LHCN-M2 (cell line): ENCODE data around the gene CUBN. TPM values are rescaled to one million over a fixed set of nuclear protein-coding genes. Genes with fewer than 3 reads are reported as not detected.

Experiments used
- DNase-seq: peaks from one replicate; pipeline ENCODE4 v3.0.0-alpha.2; 2012; ENCODE audit warnings: low read depth
- polyA plus RNA-seq: library from polyadenylated mRNA; unstranded; fragments of >200 nt; gene quantifications from one replicate; pipeline ENCODE4 v1.2.1, GENCODE V29; 2012; ENCODE audit warnings: missing spikeins
- total RNA-seq: library from RNA; depleted of rRNA; stranded (reverse); fragments of >200 nt; gene quantifications from 2 replicates; pipeline ENCODE4 v1.2.3, GENCODE V29; 2014; rRNA removed

CUBN gene
- 0.32 and 0.69 TPM in 2 replicates for total RNA-seq
- polyA plus RNA-seq, result 0.06 TPM

GRCh38 chr10:17129741-17130140 is at the start of gene CUBN:
TSS of gene CUBN (minus strand) at chr10:17129811. CDS start at chr10:17129765, 46 bp downstream.
- no peak for DNase-seq

GRCh38 chr10:17179002-17179401 is 49.4 kb upstream of the CUBN start:
- DNase-seq, result peak; percentile 15

- no peak for DNase-seq
These were observed 48.4 kb upstream of the CUBN start for GRCh38 chr10:17178006-17178405.

- DNase-seq, result no peak
These were observed 47.4 kb upstream of the CUBN start for GRCh38 chr10:17177014-17177413.

GRCh38 chr10:17176091-17176490 is 46.5 kb upstream of the CUBN start:
- DNase-seq, result no peak

GRCh38 chr10:17175551-17175950 is 45.9 kb upstream of the CUBN start:
- peak; percentile 72 for DNase-seq

- no peak for DNase-seq
These were observed 45.0 kb upstream of the CUBN start for GRCh38 chr10:17174626-17175025.

GRCh38 chr10:17171141-17171641 is 41.6 kb upstream of the CUBN start:
- peak; percentile 28 for DNase-seq

- no peak for DNase-seq
These were observed 40.2 kb upstream of the CUBN start for GRCh38 chr10:17169803-17170202.

- DNase-seq, result no peak
These were observed 37.1 kb upstream of the CUBN start for GRCh38 chr10:17166699-17167098.

- no peak for DNase-seq
These were observed 33.2 kb upstream of the CUBN start for GRCh38 chr10:17162828-17163227.

GRCh38 chr10:17161775-17162174 is 32.2 kb upstream of the CUBN start:
- DNase-seq, result no peak

- no peak for DNase-seq
These were observed 27.4 kb upstream of the CUBN start for GRCh38 chr10:17157024-17157423.

- no peak for DNase-seq
These were observed 26.2 kb upstream of the CUBN start for GRCh38 chr10:17155826-17156225.

GRCh38 chr10:17154116-17154515 is 24.5 kb upstream of the CUBN start:
- DNase-seq, result no peak

- DNase-seq, result no peak
These were observed 23.7 kb upstream of the CUBN start for GRCh38 chr10:17153321-17153720.

- DNase-seq, result no peak
These were observed 22.1 kb upstream of the CUBN start for GRCh38 chr10:17151716-17152115.

- DNase-seq, result no peak
These were observed 18.4 kb upstream of the CUBN start for GRCh38 chr10:17147884-17148489.

- DNase-seq, result no peak
These were observed 17.3 kb upstream of the CUBN start for GRCh38 chr10:17146892-17147291.

- no peak for DNase-seq
These were observed 15.6 kb upstream of the CUBN start for GRCh38 chr10:17145239-17145638.

- peak; percentile 56 for DNase-seq
These were observed 15.1 kb upstream of the CUBN start for GRCh38 chr10:17144757-17145156.

GRCh38 chr10:17144032-17144431 is 14.4 kb upstream of the CUBN start:
- DNase-seq, result no peak

GRCh38 chr10:17143055-17143690 is 13.6 kb upstream of the CUBN start:
- no peak for DNase-seq
